Epithelial cell of esophagus (primary cell): ENCODE data around the gene CLEC16A.
"Not testable (repeated sequence)": the region's sequence is repeated elsewhere in the genome, so short reads cannot be mapped to it uniquely, and the experiment has no call there.

ENCODE experiments used
- DNase-seq: peaks from one replicate; pipeline ENCODE4 v3.0.0; 2010; ENCODE audit warnings: low read depth
- H3K4me3 ChIP-seq: 2 replicates; pipeline ENCODE4 v1.5.1; 2011; ENCODE audit warnings: mild to moderate bottlenecking, low read length, control low read depth
- CTCF ChIP-seq: IDR thresholded peaks from 2 replicates; pipeline ENCODE4 v1.5.1; 2011; ENCODE audit warnings: low read depth, mild to moderate bottlenecking, low read length, control low read depth, inconsistent platforms; ENCODE audit not compliant: insufficient read depth; ENCODE audit errors: missing control alignments

Gene CLEC16A

GRCh38 chr16:10964039-10964890 is 19.9 kb downstream of the CLEC16A start:
- peak; percentile 93 for TF ChIP-seq CTCF
- DNase-seq: peak; percentile 78
- no peak overlapping the region for H3K4me3 ChIP-seq

GRCh38 chr16:10964891-10965326 is 20.5 kb downstream of the CLEC16A start:
- no peak for DNase-seq
- no peak for TF ChIP-seq CTCF
- no peak overlapping the region for H3K4me3 ChIP-seq

- TF ChIP-seq CTCF: no peak
- DNase-seq: no peak
- H3K4me3 ChIP-seq: no peak overlapping the region
Observed at GRCh38 chr16:10965440-10966061, 21.2 kb downstream of the CLEC16A start.

GRCh38 chr16:10966129-10966528 is 21.8 kb downstream of the CLEC16A start:
- TF ChIP-seq CTCF: no peak
- DNase-seq: no peak
- no peak overlapping the region for H3K4me3 ChIP-seq

GRCh38 chr16:10966559-10966958 is 22.2 kb downstream of the CLEC16A start:
- not testable (repeated sequence) for H3K4me3 ChIP-seq, DNase-seq

GRCh38 chr16:10967986-10968385 is 23.6 kb downstream of the CLEC16A start:
- TF ChIP-seq CTCF: no peak
- no peak for DNase-seq
- H3K4me3 ChIP-seq: no peak overlapping the region

GRCh38 chr16:10968498-10968897 is 24.1 kb downstream of the CLEC16A start:
- DNase-seq: no peak
- H3K4me3 ChIP-seq: no peak overlapping the region
- TF ChIP-seq CTCF: no peak
